GM19240 (cell line): ENCODE results near the gene CLIP4.
"Not testable (repeated sequence)": the region's sequence is repeated elsewhere in the genome, so short reads cannot be mapped to it uniquely, and the experiment has no call there.

ENCODE experiments used
- DNase-seq: peaks from one replicate; pipeline ENCODE4 v3.0.0; 2011; ENCODE audit warnings: low spot score; ENCODE audit not compliant: insufficient read length

The CLIP4 gene

DNA sequence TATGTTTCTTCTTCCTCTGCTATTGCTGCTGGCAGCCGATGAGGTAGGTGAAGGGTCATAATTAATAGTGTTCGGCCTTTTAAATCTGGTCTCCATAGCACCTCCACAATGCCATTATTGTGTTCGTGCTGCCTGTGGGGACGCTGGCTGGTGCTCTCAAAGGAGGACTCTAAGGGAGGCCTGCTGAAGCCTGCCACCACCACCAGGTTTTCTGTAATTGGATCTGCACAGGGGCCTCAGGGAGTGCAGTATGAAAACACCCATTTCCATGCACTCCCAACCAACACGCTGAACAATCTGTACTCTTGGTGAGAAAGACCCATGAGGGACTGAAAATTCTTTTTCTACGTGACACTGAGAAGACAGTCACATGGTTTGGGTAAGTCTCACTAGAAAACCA lies 17.6 kb upstream of the CLIP4 start:
- DNase-seq: no peak

DNA sequence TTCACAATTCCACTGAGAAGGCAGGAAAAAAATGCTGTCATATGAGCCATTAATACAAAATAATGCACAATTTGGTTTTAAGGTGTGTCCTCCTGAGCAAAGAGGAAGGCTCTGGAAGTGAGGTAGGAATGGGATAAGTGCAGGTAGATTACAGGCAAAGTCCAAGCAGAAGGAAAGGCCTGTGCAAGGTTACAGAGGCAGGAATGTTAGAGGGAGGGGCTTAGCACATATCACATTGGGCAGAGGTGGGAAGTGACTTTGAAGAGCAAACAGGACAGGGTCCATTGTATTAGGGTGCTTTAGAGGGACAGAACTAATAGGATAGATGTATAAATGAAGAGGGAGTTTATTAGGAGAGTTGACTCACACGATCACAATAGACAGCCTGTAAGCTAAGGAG lies 14.7 kb upstream of the CLIP4 start:
- no peak for DNase-seq

DNA sequence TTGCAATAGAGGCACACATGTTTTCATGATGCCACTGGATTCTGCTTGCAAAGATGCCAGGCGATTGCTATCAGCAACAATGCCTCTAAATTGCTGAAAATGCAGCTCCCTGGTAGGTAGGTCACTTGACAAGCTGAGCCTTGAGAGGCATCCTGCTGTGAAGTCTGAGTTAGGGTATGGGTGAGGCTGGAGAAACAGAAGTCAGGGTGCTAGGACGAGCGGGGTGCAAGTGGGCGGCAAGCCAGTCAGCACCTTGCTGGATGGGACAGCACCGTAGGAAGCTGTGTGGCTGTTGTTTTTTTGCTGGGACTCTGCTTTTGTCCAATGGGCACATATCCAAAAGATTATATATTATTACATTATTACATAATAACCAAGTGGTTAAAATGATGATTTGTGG lies 10.5 kb upstream of the CLIP4 start:
- DNase-seq: no peak

DNA sequence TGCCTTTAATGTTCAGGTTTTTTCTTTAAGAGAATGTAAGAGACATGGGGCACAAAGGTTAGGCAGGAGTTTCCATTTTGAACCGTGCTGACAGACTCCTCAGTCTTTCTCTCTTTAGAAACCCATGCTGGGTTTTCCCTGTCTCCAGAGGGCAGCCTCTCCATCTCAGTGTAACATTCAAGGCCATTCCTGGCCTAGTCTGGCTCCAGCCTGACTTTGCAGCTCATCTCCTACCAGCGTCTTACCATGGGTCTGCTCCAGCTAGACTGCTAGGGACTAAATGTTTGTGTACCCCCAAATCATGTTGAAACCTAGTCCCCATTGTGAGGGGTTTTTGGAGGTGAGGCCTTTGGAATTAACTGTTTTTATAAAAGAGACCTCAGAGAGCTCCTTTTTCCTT lies 9.8 kb upstream of the CLIP4 start:
- no peak for DNase-seq

- DNase-seq: no peak
Measured at GRCh38 chr2:29106256-29106655, 9.0 kb upstream of the CLIP4 start.

DNA sequence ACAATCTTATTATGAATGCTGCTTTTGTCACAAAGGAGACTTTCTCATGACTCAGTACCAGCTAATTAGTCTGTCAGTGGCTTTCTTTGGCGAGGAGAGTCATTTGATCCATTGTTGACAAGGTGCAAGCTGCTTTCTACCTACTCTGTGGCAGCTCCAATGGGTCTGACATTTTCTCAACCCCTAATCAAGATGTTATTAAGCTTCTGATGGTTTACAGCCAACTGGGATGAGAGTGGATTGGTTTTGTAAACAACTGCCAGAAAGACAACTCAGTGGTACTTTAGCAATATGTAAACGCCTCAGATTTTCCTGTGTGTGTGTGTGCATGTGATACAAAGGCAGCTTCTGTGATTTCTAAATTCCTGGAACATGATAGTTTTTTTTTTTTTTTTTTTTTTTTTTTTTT lies 8.2 kb upstream of the CLIP4 start:
- DNase-seq: no peak

DNA sequence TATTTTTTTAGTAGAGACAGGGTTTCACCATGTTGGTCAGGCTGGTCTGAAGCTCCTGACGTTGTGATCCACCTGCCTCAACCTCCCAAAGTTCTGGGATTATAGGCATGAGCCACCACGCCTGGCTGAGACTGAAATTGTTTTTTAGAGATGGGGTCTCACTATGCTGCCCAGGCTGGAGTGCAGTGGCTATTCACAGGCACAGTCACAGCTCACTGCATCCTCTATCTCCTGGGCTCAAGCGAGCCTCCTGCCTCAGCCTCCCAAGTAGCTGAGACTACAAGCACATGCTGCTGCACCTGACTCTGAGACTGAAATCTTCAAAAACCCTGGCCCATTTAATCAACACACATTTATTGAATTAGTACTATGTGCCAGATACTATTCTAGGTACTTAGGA lies 7.7 kb upstream of the CLIP4 start:
- DNase-seq: not testable (repeated sequence)

- DNase-seq: no peak
Measured at GRCh38 chr2:29108225-29108624, 7.0 kb upstream of the CLIP4 start.

DNA sequence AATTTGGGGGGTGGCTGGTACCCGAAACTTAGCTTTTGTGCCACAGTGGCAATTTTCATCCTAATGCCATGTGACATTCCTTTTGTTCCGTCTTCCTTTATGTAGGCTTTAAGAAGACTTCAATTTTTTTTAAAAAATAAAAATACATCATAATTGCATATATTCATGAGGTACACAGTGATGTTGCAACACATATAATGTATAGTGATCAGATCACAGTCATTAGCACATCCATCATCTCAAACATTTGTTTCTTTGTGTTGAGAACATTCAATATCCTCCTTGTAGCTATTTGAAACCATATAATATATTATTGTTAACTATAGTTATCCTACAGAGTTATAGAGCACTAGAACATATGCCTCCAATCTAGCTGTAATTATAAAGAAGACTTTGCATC lies 6.0 kb upstream of the CLIP4 start:
- DNase-seq: no peak

DNA sequence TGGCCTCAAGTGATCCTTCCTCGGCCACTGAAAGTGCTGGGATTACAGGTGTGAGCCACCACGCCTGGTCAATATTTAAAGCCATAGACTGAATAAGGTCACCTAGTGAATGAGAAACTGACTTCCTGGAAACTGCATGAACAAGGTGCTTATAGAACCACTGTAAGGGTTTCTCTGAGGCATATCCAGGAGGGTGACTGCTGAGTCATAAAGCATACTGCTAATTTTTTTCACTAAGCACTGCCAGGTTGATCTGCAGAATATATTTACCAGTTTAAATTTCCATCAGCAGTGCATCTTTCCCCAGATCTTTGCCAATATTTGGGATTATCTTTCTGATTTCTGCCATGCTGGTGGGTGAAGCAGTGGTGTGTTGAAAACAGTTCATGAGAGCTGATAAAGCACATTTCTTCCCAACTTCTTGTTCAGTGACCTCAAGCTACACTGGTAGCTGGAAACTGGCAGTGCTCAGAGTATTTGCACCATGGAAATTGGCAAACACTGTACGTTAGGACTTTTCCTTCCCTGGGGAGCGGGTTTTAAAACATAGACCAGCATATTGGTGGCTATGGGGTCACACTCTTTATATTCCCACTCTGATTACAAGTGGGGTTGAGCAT lies 4.2 kb upstream of the CLIP4 start:
- peak; percentile 35 for DNase-seq

GRCh38 chr2:29112379-29112778 lies 2.8 kb upstream of the CLIP4 start:
- DNase-seq: no peak

DNA sequence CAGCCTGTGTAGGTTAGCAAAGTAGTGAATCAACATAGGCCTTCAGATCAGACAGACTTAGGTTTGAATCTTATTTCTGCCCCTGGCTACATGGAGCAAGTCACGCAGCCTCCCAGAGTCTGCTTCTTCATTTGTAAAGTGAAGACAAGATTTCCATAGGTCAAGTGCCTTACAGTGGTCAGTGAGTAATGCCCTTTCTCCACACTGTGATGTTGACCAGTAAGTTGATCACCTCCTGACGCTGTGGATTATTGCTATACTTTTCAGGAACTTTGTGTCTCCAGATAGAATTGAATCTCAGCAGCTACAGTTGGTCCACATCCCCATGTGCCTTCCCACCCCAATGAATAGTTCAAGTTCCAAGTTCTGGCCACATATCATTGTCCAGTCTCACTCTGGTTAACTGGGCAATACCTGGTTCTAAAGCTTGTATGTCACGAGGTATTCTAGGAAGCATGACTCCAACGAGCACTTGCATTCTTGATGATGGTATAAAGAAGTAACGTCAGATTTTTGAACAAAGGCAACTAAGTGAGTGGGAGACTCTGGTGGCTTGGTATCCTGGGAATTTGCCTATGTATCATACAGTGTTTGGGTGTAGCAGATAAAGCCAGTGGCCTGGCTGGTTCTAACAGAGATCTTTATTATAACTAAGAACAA lies 2.1 kb upstream of the CLIP4 start:
- DNase-seq: no peak

DNA sequence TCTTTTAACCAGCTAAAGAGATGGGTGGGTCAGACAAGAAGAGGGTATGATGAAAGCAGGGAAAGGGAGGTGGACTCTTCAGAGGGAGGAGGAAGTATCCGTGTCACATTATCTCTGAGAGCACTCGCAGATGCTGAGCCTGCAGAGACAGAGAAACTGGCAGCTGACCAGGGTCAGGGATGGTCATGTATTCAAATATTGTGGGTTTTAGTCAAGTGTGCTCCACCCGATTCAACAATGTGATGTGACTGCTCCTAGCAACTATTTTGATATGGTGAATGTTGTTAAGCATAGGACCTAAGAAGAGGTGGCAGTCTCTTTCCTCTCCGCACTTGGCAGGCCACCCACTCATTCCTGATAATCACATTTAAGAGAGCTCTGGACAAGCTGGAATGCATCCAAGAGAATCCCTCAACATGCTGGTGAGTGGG lies 1.3 kb upstream of the CLIP4 start:
- DNase-seq: no peak

GRCh38 chr2:29114586-29114945 lies 649 bp upstream of the CLIP4 start:
- no peak for DNase-seq

DNA sequence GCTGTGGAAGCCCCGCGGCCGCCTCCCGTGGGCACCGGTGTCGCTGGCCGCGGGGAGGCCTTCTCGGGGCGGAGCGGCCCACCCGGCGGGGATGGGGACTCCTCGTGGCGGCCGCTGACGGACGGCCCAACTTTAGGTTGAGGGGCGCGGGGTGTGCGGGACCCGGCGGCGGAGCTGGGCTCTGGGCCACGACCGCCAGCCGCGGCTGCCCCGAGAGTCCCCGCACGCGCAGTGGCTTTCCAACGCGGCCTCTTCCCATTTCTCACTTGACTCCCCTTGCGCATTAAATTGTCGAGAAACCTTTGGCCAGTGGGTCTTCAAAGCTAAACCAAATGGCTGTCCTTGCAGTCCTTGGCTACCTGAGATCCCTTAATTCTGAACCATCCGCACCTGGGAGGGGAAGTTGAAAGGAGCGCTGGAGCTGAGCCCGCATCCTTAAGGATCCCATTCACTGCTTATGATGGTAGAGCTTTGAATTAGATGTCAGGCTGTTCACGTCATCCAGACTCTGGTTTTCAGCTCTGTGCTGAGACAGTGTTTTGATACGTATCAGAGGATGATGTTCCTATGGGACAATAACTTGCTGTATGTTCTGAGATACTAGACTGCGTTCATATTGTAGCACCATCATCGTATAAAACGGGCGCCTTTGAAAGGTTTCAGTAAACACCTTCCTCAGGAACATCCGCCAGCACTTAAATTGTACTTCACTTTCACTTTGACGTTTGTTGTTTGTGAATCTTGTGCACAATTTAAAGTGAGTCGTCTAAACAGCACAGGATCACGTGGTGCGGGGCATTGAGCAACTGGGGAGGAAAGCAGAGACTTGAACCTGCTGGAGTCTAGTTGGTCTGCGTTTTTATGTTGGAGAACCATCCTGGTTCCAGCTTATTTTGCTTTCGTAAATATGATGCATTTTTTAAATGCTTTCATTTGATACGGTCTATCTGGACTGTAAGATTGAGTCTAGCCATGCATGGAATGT lies 874 bp downstream of the CLIP4 start:
- peak; percentile 41 for DNase-seq

- no peak for DNase-seq
Measured at GRCh38 chr2:29117636-29118303, 2.6 kb downstream of the CLIP4 start.

- DNase-seq: no peak
Measured at GRCh38 chr2:29119211-29119610, 4.0 kb downstream of the CLIP4 start.

DNA sequence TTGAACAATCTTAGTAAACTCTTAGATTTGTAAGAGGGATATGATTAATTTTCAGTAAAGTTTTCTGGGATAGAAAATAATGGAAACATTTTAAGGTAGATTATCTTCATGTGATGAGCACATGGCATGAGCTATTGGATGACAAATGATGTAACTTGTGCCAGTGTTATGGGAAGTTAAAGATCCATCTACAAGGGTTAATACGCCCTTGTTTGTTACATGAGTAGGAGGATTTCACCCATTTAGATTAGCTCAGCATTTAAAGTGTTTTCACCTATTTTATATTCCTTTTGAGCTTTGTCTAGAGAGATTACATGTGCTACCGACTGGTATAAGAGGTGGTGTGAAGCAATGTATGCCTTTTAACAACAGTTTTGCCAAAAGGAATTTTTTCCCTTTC lies 5.6 kb downstream of the CLIP4 start:
- no peak for DNase-seq

DNA sequence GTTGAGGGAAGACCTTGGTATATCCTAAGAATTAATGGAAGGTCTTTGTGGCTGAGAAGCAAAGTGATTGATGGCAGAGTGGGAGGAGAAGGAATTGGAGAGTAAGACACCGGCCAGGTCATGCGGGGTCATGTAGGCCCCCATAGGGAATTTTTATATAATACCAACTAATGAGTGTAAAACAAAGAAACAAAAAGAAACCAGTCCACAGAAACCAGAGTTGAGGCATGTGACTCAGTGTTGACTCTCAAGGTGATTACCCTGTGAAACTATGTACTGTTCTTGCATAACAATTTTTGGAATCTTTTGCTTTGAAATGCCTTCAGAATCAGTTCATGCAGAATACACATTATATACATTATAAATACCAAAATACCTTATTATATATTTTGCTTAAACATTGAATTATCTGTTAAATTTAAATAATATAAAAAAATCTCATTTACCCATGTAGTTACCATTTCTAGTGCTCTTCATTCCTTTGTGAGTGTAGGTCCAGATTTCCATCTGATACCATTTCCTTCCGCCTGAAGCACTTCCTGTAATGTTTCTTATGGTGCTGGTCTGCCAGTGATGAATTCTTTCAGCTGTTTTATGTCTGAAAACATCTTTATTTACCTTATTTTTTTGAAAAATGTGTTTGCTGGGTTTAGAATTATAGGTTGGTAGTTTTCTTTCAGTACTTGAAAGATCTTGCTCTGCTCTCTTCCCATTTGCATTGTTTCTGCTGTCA lies 8.6 kb downstream of the CLIP4 start:
- no peak for DNase-seq

DNA sequence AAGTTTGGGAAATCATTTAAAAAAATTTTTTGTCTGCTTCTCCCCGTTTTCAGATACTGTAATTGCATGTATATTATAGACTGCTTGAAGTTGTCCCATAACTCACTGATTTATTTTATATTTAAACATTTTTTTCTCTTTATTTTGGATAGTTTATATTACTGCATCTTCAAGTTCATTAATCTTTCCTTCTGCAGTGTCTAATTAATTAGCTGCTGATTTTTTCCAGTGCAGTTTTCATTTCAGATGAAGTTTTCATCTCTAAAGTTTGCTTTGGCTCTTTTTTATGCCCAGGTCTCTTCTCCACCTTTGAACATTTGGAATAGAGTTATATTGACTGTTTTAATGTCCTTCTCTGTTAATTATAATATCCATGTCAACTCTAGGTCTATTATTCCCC lies 9.3 kb downstream of the CLIP4 start:
- no peak for DNase-seq
